Naive B cell (primary cell): ENCODE results near the gene TFAP2A. TPM values are rescaled to one million over a fixed set of nuclear protein-coding genes. Genes with fewer than 3 reads are reported as not detected.

ENCODE experiments used
- ATAC-seq, 2 donors: fragments of 150-1000 bp; cut with Tn5 transposase; 2 replicates each; pipeline ENCODE4 v1.10.0; 2021; ENCODE audit warnings: low read depth in 2 of 2, mild to moderate bottlenecking in 2 of 2, moderate library complexity in 2 of 2
- DNase-seq: peaks from one replicate; pipeline ENCODE4 v3.0.0; 2022
- H3K27ac Mint-ChIP-seq, 6 donors: one replicate each; pipeline ENCODE4 v1.8.0; 2020 to 2022; ENCODE audit warnings: mild to moderate bottlenecking in 6 of 6, mixed read lengths in 6 of 6, moderate library complexity in 5 of 6, inconsistent platforms in 2 of 6
- H3K27me3 Mint-ChIP-seq, 3 donors: one replicate each; pipeline ENCODE4 v1.8.0; 2021 to 2022; ENCODE audit warnings: mixed read lengths in 3 of 3, mild to moderate bottlenecking in 1 of 3
- H3K36me3 Mint-ChIP-seq, 2 donors: one replicate each; pipeline ENCODE4 v1.8.0; 2020 to 2022; ENCODE audit warnings: mixed read lengths in 2 of 2, inconsistent platforms in 1 of 2, mild to moderate bottlenecking in 1 of 2
- H3K4me1 Mint-ChIP-seq, 3 donors: one replicate each; pipeline ENCODE4 v1.8.0; 2020 to 2022; ENCODE audit warnings: mixed read lengths in 3 of 3, inconsistent platforms in 1 of 3, mild to moderate bottlenecking in 1 of 3, moderate library complexity in 1 of 3
- H3K4me3 Mint-ChIP-seq, 8 donors: one replicate each; pipeline ENCODE4 v1.8.0; 2020 to 2022; ENCODE audit warnings: mild to moderate bottlenecking in 8 of 8, mixed read lengths in 8 of 8, moderate library complexity in 8 of 8, inconsistent platforms in 2 of 8
- H3K9me3 Mint-ChIP-seq, 7 donors: one replicate each; pipeline ENCODE4 v1.8.0; 2020 to 2022; ENCODE audit warnings: mixed read lengths in 7 of 7, mild to moderate bottlenecking in 5 of 7, inconsistent platforms in 2 of 7, moderate library complexity in 1 of 7
- polyA plus RNA-seq, 6 donors: library from polyadenylated mRNA; unstranded; fragments of 300-500 nt; fragmentation: Illumina TruSeq; gene quantifications; one replicate each; pipeline ENCODE4 v1.2.3, GENCODE V29; 2021; ENCODE audit warnings: low read depth in 6 of 6

TFAP2A gene
- polyA plus RNA-seq, 6 donors from 2014 or later, result not detected

DNA sequence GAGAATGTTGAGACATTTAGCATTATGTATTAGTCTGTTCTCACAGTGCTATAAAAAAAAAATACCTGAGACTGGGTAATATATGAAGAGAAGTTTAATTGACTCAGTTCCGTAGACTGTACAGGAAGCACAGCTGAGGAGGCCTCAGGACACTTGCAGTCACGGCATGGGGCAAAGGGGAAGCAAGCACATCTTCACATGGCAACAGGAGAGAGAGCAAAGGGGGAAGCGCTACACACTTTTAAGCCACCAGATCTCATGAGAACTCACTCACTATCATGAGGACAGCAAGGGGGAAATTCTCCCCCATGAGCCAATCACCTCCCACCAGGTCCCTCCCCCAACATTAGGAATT lies 26.8 kb upstream of the TFAP2A start:
- Mint-ChIP-seq H3K27me3 (peaks cover 25 to 44% (median 32%) of the 10 kb centered on the region in 3 donors), H3K9me3 (peaks cover 0 to 9% (median 4%) of the 10 kb centered on the region in 7 donors), H3K27ac (no peak overlapping the region), H3K4me1 (no peaks in the 10 kb centered on the region), H3K4me3 (no peak overlapping the region), H3K36me3 (peaks cover 0 to 4% of the 10 kb centered on the region in 2 donors)
- ATAC-seq (no peak), DNase-seq (no peak)

DNA sequence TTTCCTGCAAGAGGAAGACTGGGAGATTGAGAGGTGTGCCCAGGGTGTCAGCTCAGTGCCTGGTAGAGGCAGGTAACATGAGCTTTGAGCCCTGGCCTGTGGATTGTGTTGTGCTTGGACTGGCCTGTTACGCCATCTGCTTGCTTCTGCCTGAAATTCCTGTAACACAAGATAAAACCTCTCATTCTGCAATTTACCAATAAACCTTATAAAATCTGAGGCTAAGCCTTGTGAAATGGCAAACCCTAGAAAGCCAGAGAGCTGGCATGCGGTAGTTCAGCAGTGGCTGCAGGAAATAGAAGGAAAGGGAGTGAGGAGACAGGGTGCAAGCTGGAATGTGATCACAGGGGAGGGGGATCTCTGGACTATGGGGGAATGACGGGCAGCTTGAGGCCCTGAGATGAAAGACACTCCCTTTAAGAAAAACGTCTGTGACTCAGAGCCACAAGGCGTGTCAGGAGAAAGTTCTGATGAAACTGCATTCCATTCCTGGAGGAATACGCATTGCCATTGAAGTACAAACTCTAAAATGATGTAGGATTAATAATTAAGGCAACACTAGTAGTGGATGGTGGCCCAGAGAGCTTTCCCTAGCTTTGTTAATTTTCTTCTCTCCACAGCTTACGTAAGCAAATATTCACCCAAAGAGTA lies 26.3 kb upstream of the TFAP2A start:
- Mint-ChIP-seq H3K4me1 (no peaks in the 10 kb centered on the region), H3K9me3 (peaks cover 0 to 9% (median 3%) of the 10 kb centered on the region in 7 donors), H3K36me3 (peaks cover 0 to under 1% of the 10 kb centered on the region in 2 donors), H3K27me3 (peaks cover 24 to 40% (median 32%) of the 10 kb centered on the region in 3 donors), H3K27ac (no peak overlapping the region), H3K4me3 (no peak overlapping the region)
- ATAC-seq (no peak), DNase-seq (no peak)

DNA sequence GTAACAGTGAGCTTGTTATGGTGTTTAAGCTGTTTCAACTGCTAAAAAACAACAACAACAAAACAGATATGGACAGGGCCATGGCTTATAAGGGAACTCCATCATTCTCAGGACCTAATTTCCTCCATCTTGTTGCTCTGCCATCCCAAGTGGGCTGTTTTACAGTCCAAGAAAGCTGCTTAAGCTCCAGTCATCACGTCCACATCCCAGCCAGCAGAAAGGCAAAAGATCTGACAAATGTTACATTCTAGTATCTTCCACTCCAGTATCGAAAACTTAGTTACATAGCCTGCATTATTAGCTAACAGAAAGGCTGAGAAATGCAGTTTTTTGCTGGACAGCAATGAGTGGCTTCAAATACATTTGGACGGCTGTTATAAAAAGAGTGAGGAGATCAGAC lies 23.0 kb upstream of the TFAP2A start:
- peaks cover 0 to 10% (median 3%) of the 10 kb centered on the region in 7 donors for H3K9me3 Mint-ChIP-seq
- peaks cover 0 to 4% (median 3%) of the 10 kb centered on the region in 3 donors for H3K4me1 Mint-ChIP-seq
- DNase-seq, result no peak
- H3K4me3 Mint-ChIP-seq, result no peak overlapping the region
- ATAC-seq, result no peak
- peaks cover 0 to 6% of the 10 kb centered on the region in 2 donors for H3K36me3 Mint-ChIP-seq
- no peak overlapping the region for H3K27ac Mint-ChIP-seq
- H3K27me3 Mint-ChIP-seq, result peaks cover 26 to 33% (median 30%) of the 10 kb centered on the region in 3 donors

DNA sequence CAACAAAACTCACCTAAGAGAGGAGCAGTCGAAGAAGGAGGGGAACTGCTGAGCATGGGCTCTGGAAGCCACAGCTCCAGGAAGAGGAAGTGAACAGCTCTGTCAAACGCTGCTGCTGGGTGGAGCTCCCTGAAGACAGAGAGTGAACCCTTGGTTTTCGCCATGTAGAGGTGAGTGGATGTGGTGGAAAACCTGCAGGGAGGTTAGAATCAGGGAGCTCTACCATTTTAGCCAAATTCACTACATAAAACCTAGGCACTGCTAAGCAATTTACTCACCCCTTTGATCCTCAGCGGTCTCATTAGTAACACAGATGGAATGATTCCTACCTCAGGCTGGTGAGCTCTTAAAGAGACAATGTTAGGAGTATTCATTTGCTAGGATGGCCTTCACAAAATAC lies 19.4 kb upstream of the TFAP2A start:
- DNase-seq, result no peak
- peaks cover 0 to 6% of the 10 kb centered on the region in 2 donors for H3K36me3 Mint-ChIP-seq
- no peak overlapping the region for H3K27ac Mint-ChIP-seq
- peaks cover 0 to 7% (median 0%) of the 10 kb centered on the region in 7 donors for H3K9me3 Mint-ChIP-seq
- no peak for ATAC-seq
- peaks cover 0 to 9% (median 4%) of the 10 kb centered on the region in 3 donors for H3K4me1 Mint-ChIP-seq
- no peak overlapping the region for H3K4me3 Mint-ChIP-seq
- peaks cover 21 to 41% (median 35%) of the 10 kb centered on the region in 3 donors for H3K27me3 Mint-ChIP-seq

DNA sequence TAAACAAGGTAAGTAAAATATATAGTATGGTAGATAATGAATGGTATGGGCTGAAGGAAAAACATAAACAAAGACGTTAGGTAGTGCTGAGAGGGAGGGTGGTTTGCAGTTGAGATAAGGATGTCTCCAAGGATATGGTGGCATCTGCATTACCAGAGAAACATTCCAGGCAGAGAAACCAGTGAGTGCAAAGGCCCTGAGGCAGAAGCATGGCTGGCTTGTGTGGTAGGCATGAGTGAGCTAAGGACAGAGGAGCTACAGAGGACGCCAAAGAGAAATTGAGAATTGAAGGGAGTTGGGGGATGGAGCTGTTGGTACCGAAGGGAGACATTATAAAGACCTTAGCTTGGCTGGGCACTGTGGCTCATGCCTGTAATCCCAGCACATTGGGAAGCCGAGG lies 18.4 kb upstream of the TFAP2A start:
- H3K9me3 Mint-ChIP-seq, result peaks cover 0 to 6% (median 0%) of the 10 kb centered on the region in 7 donors
- DNase-seq, result no peak
- H3K4me3 Mint-ChIP-seq, result no peak overlapping the region
- H3K4me1 Mint-ChIP-seq, result peaks cover 0 to 9% (median 4%) of the 10 kb centered on the region in 3 donors
- ATAC-seq, result no peak
- peaks cover 0 to 6% of the 10 kb centered on the region in 2 donors for H3K36me3 Mint-ChIP-seq
- peaks cover 24 to 44% (median 38%) of the 10 kb centered on the region in 3 donors for H3K27me3 Mint-ChIP-seq
- no peak overlapping the region for H3K27ac Mint-ChIP-seq

DNA sequence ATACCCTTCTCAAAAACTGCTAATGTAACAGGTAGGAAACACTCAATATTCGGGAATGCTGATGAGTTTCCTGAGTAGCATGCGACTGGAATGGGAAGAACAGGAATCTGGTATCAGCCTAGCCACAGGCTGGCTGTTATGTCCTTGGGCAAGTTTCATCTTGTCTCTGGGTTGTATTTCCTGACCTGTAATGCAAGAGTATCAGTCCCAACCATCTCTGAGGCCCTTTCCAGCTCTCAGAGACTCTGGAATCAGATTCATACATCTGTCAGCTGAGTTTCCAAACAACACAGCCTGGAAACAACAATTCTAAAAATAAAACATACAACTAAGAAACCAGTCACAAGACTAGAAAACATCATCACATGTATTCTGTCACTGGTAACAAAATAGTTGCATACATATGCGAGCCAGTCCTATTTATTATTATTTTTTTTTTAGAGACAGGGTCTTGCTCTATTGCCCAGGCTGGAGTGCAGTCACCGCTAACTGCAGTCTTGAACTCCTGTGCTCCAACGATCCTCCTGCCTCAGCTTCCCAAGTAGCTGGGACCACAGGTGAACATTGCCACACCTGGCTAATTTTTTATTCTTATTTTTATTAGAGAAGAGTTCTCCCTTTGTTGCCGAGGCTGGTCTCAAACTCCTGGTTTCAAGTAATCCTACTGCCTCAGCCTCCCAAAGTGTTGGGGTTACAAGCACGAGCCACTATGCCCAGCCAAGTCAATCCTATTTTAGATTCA lies 16.7 kb upstream of the TFAP2A start:
- DNase-seq, result no peak
- Mint-ChIP-seq H3K4me1 (peaks cover 2 to 12% (median 4%) of the 10 kb centered on the region in 3 donors), H3K27me3 (peaks cover 24 to 51% (median 46%) of the 10 kb centered on the region in 3 donors), H3K27ac (no peak overlapping the region), H3K9me3 (peaks cover 0 to 1% (median 0%) of the 10 kb centered on the region in 7 donors), H3K4me3 (no peak overlapping the region), H3K36me3 (peaks cover 0 to 6% of the 10 kb centered on the region in 2 donors)
- no peak for ATAC-seq

DNA sequence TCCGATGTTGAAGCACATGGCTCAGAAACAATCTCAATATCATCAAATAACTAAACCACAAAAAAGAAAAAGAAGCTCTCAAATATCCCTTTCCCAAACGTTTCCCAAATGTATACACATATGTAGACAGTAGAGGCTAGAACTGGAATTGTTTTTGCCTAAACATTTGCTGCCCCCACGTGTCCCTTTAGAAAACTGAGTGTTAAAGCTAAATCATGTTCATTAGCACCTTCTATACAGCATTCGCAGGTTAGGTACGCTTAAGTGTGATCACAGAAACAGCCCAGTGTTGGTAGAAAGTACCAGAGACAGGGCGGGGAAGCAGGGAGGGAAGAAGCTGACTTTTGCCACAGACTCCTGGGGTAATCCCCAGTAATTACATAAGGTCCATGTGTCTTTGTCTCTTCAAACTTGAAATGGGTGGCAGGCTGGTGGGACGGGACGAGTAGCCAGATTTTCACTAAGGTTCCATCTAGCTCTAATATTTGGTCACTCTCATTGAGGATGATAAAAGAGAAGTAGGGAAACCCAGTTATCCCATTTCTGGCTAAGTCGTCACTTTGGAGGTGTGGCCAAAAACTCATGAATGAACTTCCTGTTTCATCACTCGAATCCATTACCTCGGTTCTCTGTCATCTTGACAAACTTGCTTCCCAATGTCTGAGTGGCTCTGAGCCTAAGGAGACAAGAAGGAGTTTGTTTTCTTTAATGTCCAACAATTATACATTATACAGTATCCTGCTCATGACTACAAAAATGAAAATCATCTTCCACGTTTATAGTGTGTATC lies 15.0 kb upstream of the TFAP2A start:
- Mint-ChIP-seq H3K27me3 (peaks cover 36 to 66% (median 54%) of the 10 kb centered on the region in 3 donors), H3K27ac (no peak overlapping the region), H3K9me3 (peaks cover 0 to 10% (median 4%) of the 10 kb centered on the region in 7 donors), H3K36me3 (peaks cover 0 to 13% of the 10 kb centered on the region in 2 donors), H3K4me1 (peaks cover 5 to 20% (median 12%) of the 10 kb centered on the region in 3 donors), H3K4me3 (no peak overlapping the region)
- peak in 1 of 2 donors; percentile 33 for ATAC-seq
- DNase-seq, result no peak

DNA sequence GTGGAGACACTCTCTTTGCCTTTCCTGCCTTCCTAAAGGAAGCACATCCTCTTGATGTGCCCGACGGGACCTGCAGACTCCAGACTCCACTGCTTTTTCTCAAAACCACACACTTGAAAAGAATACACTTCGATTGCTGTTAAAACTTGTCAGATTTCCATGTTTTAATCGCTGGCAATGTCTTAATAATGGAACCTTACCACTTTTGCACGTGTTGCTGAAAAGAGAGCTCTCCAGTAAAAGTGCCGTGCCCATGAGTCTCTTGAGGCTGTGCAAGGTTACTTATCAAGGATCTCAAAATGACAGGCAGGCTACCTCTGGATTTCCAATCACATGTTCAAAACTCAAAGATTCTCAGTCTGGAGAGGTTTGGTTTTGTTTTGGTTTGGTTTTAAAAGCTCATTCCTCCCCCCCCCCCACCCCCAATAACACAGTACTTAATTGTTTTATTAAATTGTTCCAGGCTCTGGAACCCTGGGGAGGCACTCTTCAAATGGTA lies 12.0 kb upstream of the TFAP2A start:
- Mint-ChIP-seq H3K36me3 (peaks cover 5 to 21% of the 10 kb centered on the region in 2 donors), H3K9me3 (peaks cover 3 to 28% (median 11%) of the 10 kb centered on the region in 7 donors), H3K27ac (peak overlapping the region in 1 of 6 donors; percentile 30), H3K4me1 (peaks cover 13 to 30% (median 22%) of the 10 kb centered on the region in 3 donors), H3K27me3 (peaks cover 51 to 81% (median 70%) of the 10 kb centered on the region in 3 donors), H3K4me3 (peak overlapping the region in 7 of 8 donors; percentile 37 to 85 (median 77))
- DNase-seq, result no peak
- ATAC-seq, result no peak

DNA sequence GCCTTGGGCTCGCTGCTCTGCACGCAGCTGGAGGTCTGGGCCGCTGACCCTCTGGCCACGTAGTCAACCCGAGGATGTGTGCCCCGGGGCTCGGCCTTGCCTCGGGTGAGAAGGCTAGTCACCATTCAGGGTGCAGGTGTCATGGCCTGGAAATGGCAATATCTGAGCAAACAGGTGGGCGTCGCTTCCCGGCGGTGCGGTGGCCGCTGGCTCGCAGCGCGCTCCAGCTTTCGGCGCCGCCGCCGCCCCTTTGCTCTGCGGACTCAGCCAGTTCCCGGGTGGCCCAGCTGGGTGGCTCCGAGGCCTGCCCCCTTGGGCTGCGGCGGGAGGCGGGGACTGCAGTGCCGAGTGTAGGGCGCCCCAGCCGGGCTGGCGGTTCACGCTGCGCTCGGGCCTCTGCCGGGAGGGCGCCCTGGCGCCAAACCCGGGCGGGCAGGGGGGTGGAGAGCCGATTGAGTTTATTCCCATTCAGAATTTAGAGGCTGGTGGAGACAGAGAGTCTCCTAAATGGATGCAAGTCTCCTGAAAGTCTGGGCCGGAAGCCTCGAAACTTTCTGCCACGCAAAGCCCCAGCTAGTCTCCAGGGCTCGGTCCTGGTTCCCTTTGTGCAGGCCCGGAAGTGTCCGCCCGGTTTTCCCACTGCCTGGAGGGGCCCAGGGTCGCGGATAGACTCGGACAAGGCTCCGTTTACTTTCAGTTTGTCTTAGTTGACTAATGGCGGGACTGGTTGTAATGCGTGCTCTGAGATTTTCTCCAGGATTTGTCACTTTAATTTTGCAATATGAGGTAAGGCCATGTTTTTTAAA lies 11.3 kb upstream of the TFAP2A start:
- H3K9me3 Mint-ChIP-seq, result peaks cover 3 to 32% (median 11%) of the 10 kb centered on the region in 7 donors
- peaks cover 13 to 30% (median 27%) of the 10 kb centered on the region in 3 donors for H3K4me1 Mint-ChIP-seq
- DNase-seq (no peak), ATAC-seq (peak in 1 of 2 donors; percentile 26)
- peaks cover 58 to 86% (median 71%) of the 10 kb centered on the region in 3 donors for H3K27me3 Mint-ChIP-seq
- peaks cover 5 to 21% of the 10 kb centered on the region in 2 donors for H3K36me3 Mint-ChIP-seq
- peak overlapping the region; percentile 29 to 85 (median 72) for H3K4me3 Mint-ChIP-seq
- peak overlapping the region in 1 of 6 donors; percentile 92 for H3K27ac Mint-ChIP-seq

DNA sequence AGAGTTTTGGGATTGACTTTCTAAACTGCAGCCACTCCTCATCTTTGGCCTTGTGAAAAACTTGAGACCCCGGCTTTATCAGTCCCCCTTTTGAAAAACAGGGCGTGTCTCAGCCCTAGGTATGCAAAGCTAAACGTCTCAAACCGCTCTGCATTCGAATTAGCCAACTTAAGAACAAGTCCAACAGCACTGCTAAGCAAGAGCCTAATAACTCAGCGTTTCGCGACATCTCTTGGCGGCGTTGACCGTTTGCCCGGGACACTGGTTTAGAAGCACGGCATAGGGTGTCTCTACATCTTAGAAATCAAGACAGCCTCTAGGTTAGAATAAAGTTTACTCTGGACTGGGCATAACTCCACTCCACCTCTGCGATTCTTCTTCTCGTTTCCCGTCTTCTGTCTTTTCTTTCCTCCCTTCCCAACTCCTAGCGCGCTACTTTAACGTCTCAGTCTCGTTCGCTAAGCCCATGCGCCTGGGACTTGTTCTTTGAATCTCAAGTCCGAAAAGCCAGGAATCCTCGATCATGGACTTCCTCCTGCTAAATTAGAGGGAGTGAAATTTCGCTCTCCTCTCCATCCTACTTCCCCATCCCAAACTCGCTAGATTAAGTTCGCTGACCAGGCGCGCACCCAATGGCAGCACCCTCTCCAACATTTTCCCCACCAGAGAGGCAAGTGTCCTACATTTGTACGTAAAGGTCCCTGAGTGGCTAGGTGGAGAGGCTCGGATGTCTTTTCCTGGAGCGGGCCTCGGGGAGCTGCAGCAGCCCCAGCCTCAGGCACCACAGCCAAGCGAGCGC lies 10.5 kb upstream of the TFAP2A start:
- ATAC-seq (no peak), DNase-seq (no peak)
- Mint-ChIP-seq H3K27me3 (peaks cover 63 to 86% (median 66%) of the 10 kb centered on the region in 3 donors), H3K4me3 (peak overlapping the region in 7 of 8 donors; percentile 20 to 77 (median 65)), H3K4me1 (peaks cover 13 to 30% (median 27%) of the 10 kb centered on the region in 3 donors), H3K27ac (peak overlapping the region in 3 of 6 donors; percentile 29 to 92 (median 46)), H3K36me3 (peaks cover 5 to 22% of the 10 kb centered on the region in 2 donors), H3K9me3 (peaks cover 3 to 32% (median 11%) of the 10 kb centered on the region in 7 donors)

DNA sequence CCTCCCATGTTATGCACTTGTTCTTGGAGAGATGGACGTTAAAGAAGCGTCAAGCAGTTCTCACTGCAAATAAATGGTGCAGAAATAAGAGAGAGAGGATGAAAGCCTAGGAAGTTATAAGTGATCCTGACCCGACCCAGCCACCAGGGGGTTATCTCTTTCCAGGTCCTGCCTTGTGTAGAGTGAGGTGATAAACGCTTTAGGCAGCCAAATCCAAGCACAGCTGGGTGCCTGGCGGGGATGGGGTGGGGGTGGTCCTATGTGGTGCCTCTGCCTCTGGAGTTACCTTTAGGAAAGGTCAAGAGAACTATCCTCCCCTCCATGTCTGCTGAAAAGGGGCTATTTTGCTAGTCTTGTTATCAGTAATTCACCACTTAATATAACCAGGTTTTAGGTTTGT lies 9.2 kb upstream of the TFAP2A start:
- Mint-ChIP-seq H3K36me3 (peaks cover 5 to 29% of the 10 kb centered on the region in 2 donors), H3K4me3 (peak overlapping the region in 1 of 8 donors; percentile 51)

More for the DNA sequence above, 9.2 kb upstream of the TFAP2A start:
- Mint-ChIP-seq H3K9me3 (peaks cover 3 to 39% (median 16%) of the 10 kb centered on the region in 7 donors), H3K27me3 (peaks cover 58 to 86% (median 70%) of the 10 kb centered on the region in 3 donors), H3K4me1 (peaks cover 17 to 32% (median 27%) of the 10 kb centered on the region in 3 donors), H3K27ac (peak overlapping the region in 1 of 6 donors; percentile 44)
- ATAC-seq, result no peak
- no peak for DNase-seq
